Endothelial cell (in vitro differentiated cells): ENCODE measurements around the gene PPL. TPM values are rescaled to one million over a fixed set of nuclear protein-coding genes. Genes with fewer than 3 reads are reported as not detected.

Source experiments
- DNase-seq: peaks from one replicate; pipeline ENCODE4 v3.0.0; 2021; ENCODE audit warnings: low spot score
- H3K27ac Mint-ChIP-seq: one replicate; pipeline ENCODE4 v1.8.0; 2021; ENCODE audit warnings: mixed read lengths, inconsistent platforms; ENCODE audit not compliant: unreplicated experiment
- H3K27me3 Mint-ChIP-seq: one replicate; pipeline ENCODE4 v1.8.0; 2021; ENCODE audit warnings: mild to moderate bottlenecking, moderate library complexity, mixed read lengths, inconsistent platforms; ENCODE audit not compliant: unreplicated experiment
- H3K36me3 Mint-ChIP-seq: one replicate; pipeline ENCODE4 v1.8.0; 2021; ENCODE audit warnings: mild to moderate bottlenecking, low read depth, mixed read lengths, inconsistent platforms; ENCODE audit not compliant: unreplicated experiment
- H3K4me1 Mint-ChIP-seq: one replicate; pipeline ENCODE4 v1.8.0; 2021; ENCODE audit warnings: mild to moderate bottlenecking, mixed read lengths, inconsistent platforms; ENCODE audit not compliant: unreplicated experiment
- H3K4me3 Mint-ChIP-seq: one replicate; pipeline ENCODE4 v1.8.0; 2021; ENCODE audit warnings: mild to moderate bottlenecking, mixed read lengths, inconsistent platforms; ENCODE audit not compliant: unreplicated experiment
- H3K9me3 Mint-ChIP-seq: one replicate; pipeline ENCODE4 v1.8.0; 2021; ENCODE audit warnings: mixed read lengths, inconsistent platforms; ENCODE audit not compliant: unreplicated experiment
- total RNA-seq: library from RNA; stranded (reverse); fragmentation: NEBNext Ultra II Directional; extraction: Animal tissue kit (Norgen Biotek cat#: 25700); gene quantifications from one replicate; pipeline ENCODE4 v1.2.1, GENCODE V29; 2021; ENCODE audit not compliant: unreplicated experiment
- TF ChIP-seq, protein P1 (sequence below): fragments of 200-600 bp; sonication (generic); IDR thresholded peaks from one replicate; pipeline ENCODE4 v1.5.0; 2021; ENCODE audit warnings: antibody characterized with exemption; ENCODE audit not compliant: unreplicated experiment

The PPL gene
- total RNA-seq, 1 donor from 2014 or later = 1.1 TPM

DNA sequence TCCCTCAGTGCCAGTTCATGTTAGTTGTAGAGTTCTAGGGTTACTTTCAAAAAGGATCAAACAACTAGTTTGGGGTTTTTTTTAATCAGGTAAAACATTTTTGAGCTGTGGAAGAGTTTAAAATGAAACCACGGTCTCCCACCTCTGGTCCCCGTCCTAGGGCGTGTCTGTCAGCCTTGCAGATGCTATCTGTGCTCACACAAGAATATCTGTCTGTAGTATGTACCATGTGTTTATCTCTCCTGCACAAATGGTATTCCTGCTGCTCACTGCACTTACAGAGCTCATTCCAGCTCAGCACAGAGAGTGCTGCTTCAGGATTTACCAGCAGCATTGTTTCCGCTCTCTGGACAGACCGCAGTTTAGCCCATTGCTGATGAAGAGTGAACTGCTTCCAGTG lies 50.8 kb downstream of the PPL start:
- H3K27me3 Mint-ChIP-seq = peaks cover 11% of the 10 kb centered on the region
- no peaks in the 10 kb centered on the region for H3K9me3 Mint-ChIP-seq
- TF ChIP-seq, protein P1, sequence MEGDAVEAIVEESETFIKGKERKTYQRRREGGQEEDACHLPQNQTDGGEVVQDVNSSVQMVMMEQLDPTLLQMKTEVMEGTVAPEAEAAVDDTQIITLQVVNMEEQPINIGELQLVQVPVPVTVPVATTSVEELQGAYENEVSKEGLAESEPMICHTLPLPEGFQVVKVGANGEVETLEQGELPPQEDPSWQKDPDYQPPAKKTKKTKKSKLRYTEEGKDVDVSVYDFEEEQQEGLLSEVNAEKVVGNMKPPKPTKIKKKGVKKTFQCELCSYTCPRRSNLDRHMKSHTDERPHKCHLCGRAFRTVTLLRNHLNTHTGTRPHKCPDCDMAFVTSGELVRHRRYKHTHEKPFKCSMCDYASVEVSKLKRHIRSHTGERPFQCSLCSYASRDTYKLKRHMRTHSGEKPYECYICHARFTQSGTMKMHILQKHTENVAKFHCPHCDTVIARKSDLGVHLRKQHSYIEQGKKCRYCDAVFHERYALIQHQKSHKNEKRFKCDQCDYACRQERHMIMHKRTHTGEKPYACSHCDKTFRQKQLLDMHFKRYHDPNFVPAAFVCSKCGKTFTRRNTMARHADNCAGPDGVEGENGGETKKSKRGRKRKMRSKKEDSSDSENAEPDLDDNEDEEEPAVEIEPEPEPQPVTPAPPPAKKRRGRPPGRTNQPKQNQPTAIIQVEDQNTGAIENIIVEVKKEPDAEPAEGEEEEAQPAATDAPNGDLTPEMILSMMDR = no peak
- no peak for DNase-seq
- peaks cover 53% of the 10 kb centered on the region for H3K36me3 Mint-ChIP-seq
- H3K4me1 Mint-ChIP-seq = no peaks in the 10 kb centered on the region
- H3K4me3 Mint-ChIP-seq = peak overlapping the region; percentile 58
- H3K27ac Mint-ChIP-seq = no peak overlapping the region

DNA sequence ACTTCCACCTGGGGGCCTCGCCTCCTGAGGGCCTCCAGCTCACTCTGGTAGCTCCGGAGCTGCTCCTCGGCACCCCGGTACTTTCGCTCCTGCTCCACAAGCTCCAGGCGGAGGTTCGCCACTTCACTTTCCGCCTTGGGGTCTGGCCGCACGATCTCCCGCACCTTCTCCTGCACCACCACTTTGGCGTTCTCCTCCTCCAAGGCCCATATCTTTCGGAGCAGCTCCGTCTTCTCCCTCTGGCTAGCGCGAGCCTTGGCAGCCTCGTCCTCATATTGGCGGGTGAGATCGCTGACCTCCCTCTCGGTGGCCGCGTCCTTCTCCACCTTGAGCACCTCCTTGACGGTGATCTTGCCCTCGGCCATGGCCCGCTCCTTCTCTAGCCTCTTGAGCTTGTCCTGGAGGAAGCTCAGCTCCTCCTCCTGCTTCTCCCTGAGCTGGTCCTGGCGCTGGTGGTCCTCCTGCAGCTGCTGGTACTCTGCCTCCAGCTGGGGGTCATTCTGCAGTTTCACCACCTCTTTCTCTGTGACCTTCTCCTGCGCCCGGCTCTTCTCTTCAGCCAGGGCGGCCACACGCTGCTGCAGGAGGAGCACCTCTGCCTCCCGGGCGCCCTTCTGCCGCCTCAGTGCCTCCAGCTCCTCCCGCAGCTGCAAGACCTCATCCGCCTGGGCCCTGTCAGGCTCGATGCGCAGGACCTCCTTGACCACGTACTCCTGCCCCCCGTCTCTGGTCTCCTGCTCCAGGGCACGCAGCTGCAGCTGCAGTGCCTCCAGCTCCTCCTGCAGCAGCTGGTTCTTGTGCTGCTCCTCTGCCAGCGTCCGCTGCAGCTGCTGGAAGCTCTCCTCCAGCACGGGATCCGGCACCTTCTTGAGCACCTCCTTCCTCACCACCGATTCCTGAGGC lies 51.7 kb downstream of the PPL start:
- peaks cover 60% of the 10 kb centered on the region for H3K36me3 Mint-ChIP-seq

DNA sequence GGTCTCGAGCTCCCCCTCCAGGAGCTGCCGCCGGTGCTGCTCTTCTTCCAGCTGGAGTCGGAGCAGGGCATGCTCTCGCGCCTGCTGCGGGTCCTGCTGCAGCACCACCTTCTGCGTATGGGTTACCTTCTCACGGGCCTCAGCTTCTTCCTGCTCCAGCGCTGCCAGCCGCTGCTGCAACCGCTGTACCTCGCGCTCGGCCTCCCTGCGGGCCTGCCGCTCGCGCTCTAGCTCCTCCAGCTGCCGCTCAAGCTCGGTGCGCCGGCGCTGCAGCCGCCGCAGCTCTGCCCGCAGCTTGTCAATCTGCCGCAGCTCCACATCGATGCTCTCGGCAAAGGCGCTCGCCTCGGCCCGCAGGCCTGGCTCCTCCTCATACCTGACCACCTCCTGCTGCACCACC lies 52.7 kb downstream of the PPL start:
- TF ChIP-seq, protein P1 = no peak
- Mint-ChIP-seq H3K27me3 (peaks cover 11% of the 10 kb centered on the region), H3K4me1 (no peaks in the 10 kb centered on the region), H3K36me3 (peaks cover 60% of the 10 kb centered on the region), H3K4me3 (peak overlapping the region; percentile 77), H3K27ac (no peak overlapping the region), H3K9me3 (no peaks in the 10 kb centered on the region)
- no peak for DNase-seq

More for the DNA sequence above, 51.7 kb downstream of the PPL start:
- no peaks in the 10 kb centered on the region for H3K9me3 Mint-ChIP-seq
- H3K4me3 Mint-ChIP-seq = peak overlapping the region; percentile 48
- peak overlapping the region; percentile 76 for H3K27ac Mint-ChIP-seq
- TF ChIP-seq, protein P1 = no peak
- H3K4me1 Mint-ChIP-seq = no peaks in the 10 kb centered on the region
- H3K27me3 Mint-ChIP-seq = peaks cover 11% of the 10 kb centered on the region
- DNase-seq = no peak

- H3K27ac Mint-ChIP-seq = no peak overlapping the region
- no peaks in the 10 kb centered on the region for H3K4me1 Mint-ChIP-seq
- DNase-seq = no peak
- TF ChIP-seq, protein P1 = no peak
- peaks cover 11% of the 10 kb centered on the region for H3K27me3 Mint-ChIP-seq
- no peak overlapping the region for H3K4me3 Mint-ChIP-seq
- H3K36me3 Mint-ChIP-seq = peaks cover 64% of the 10 kb centered on the region
- H3K9me3 Mint-ChIP-seq = no peaks in the 10 kb centered on the region
Measured at GRCh38 chr16:4883501-4883900, 53.4 kb downstream of the PPL start.

DNA sequence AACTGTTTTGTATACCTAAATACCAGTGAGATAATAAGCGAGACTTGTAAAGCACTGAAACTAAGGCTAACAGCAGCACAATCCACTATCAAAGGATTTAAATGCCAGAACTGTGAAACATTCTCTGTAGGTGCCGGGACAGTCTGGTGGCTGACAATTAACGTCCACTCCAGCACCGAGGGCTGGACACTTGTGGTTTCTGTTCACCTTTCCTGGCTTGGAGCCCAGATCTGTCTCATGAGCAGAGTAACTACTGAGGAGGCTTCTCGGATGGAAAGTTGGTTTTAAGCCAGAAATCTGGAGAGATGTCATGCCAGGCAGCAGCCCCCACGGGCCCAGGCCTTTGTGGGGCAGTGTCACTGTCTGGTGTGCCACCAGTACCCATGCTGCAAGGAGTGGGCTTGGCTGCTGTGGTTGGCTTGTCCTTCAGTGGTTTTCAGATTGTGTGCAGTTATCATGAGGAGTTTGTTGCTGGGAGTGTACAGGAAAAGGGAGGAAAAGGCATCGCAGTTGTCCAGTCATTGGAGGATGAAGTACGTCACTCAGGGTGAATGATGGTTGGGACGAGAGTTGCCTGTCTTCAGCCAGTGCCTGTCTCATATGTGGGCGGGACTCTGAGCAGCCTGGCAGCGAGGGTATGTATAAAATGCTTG lies 54.2 kb downstream of the PPL start:
- peaks cover 11% of the 10 kb centered on the region for H3K27me3 Mint-ChIP-seq
- H3K4me3 Mint-ChIP-seq = peak overlapping the region; percentile 74
- H3K27ac Mint-ChIP-seq = no peak overlapping the region
- peaks cover 60% of the 10 kb centered on the region for H3K36me3 Mint-ChIP-seq
- TF ChIP-seq, protein P1 = no peak
- DNase-seq = no peak
- no peaks in the 10 kb centered on the region for H3K4me1 Mint-ChIP-seq
- H3K9me3 Mint-ChIP-seq = no peaks in the 10 kb centered on the region
